GM13977 (cell line): ENCODE data around the gene IL1RAPL1.
"Not testable (repeated sequence)": the region's sequence is repeated elsewhere in the genome, so short reads cannot be mapped to it uniquely, and the experiment has no call there.

Experiments
- DNase-seq: peaks from one replicate; pipeline ENCODE4 v3.0.0; 2012; ENCODE audit warnings: low spot score
- in situ Hi-C: fragments of 300-500 bp; cut with MboI; formaldehyde crosslinking; loops from one replicate; pipeline ENCODE4 v1.12.0; 2022; ENCODE audit warnings: low sequenced_read_pairs, low pct_unique_long_range_greater_than_20kb, mixed read lengths, inconsistent platforms; ENCODE audit not compliant: unreplicated experiment
- TF ChIP-seq, protein P1 (sequence below): IDR thresholded peaks from 2 replicates; pipeline ENCODE4 v1.5.1; 2012; ENCODE audit warnings: mild to moderate bottlenecking, control low read depth; ENCODE audit not compliant: insufficient read depth; ENCODE audit errors: extremely low read depth, missing control alignments

Gene IL1RAPL1

GRCh38 chrX:28718450-28718849 lies 131.2 kb downstream of the IL1RAPL1 start:
- TF ChIP-seq, protein P1, sequence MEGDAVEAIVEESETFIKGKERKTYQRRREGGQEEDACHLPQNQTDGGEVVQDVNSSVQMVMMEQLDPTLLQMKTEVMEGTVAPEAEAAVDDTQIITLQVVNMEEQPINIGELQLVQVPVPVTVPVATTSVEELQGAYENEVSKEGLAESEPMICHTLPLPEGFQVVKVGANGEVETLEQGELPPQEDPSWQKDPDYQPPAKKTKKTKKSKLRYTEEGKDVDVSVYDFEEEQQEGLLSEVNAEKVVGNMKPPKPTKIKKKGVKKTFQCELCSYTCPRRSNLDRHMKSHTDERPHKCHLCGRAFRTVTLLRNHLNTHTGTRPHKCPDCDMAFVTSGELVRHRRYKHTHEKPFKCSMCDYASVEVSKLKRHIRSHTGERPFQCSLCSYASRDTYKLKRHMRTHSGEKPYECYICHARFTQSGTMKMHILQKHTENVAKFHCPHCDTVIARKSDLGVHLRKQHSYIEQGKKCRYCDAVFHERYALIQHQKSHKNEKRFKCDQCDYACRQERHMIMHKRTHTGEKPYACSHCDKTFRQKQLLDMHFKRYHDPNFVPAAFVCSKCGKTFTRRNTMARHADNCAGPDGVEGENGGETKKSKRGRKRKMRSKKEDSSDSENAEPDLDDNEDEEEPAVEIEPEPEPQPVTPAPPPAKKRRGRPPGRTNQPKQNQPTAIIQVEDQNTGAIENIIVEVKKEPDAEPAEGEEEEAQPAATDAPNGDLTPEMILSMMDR, result no peak
- DNase-seq, result no peak
- in situ Hi-C loops, result no loop called here

DNA sequence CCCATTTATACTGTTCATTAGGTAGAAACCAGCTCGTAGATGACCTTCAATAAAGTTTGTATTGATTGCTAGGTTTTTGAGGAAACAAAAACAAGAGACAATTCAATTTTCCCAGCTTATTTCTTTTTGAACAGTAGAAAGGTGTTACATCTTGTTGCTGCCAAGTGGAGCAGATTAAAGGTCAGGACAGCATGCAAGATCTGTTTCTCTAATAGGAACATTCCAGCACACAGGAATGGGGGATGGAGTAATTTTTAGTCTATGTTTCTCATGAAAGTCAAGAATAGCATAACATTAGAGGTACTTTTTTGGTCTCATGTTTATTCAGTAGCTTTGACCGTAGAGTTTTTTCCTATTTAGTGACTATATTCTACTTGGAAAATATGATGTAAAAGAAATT lies 132.4 kb downstream of the IL1RAPL1 start:
- in situ Hi-C loops, result no loop called here
- TF ChIP-seq, protein P1, result no peak
- DNase-seq, result no peak

GRCh38 chrX:28752330-28752729 lies 165.1 kb downstream of the IL1RAPL1 start:
- TF ChIP-seq, protein P1, result no peak
- DNase-seq, result no peak
- in situ Hi-C loops, result no loop called here

DNA sequence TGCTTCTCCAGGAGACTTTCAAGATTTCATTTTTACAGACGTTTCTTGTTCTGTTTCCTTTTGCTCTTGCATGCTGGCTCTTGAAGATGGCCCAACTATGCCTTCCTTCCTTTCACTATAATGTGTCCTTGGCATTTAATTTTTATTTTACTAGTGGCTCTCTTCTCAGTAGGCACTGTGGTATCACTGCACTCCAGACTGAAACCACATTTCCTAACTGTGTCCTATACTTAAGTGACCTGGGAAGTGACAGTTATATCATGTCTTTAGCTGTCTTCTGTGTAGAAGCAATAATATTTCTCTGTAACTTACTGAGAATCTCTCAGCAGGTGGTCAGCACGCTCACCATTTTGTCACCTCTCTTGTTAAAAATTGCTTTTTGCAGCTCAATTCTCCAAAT lies 168.9 kb downstream of the IL1RAPL1 start:
- in situ Hi-C loops, result no loop called here
- TF ChIP-seq, protein P1, result no peak

DNA sequence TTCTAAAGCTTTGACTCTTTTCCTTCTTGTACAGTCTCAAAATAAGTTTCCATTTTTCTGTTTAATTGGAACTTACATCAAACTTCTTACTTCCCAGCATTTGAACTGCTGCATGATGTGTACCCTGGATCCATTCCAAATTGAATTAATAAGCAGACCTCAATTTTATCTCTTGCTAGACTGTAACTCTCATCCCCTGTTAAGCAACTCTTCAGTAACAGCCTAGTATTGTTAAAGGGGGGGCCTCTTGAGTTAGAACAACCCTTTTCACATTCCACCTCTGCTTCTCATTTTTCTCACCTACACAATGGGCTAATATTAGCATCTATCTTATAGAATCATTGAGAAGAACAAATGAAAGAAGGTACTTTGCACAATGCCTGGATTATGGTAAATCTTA lies 169.4 kb downstream of the IL1RAPL1 start:
- TF ChIP-seq, protein P1, result no peak
- DNase-seq, result no peak
- in situ Hi-C loops, result no loop called here

More for the DNA sequence above, 168.9 kb downstream of the IL1RAPL1 start:
- no peak for DNase-seq

DNA sequence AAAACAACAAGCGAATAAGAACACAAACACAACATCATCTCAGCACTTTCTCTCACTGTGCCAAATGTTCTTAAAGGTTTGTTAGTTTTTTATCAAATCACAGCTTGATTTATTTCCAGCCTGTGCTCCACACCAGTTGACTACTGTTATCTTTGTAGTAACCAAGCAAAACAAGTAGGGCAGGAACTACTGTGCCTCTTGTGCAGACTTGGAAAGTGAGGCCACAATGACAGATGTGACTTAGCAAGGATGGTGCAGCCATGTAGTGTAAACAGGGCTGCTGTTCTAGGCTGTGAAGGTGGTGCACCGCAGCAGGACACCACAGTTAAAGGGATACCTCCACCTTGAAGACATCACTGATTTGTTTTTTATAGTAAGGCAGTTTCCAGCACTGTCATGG lies 170.0 kb downstream of the IL1RAPL1 start:
- DNase-seq, result no peak
- in situ Hi-C loops, result no loop called here
- TF ChIP-seq, protein P1, result no peak

GRCh38 chrX:28766561-28766960 lies 179.3 kb downstream of the IL1RAPL1 start:
- DNase-seq, in situ Hi-C loops: not testable (repeated sequence)
